K562 (cell line): ENCODE results near the gene ATXN1. TPM values are rescaled to one million over a fixed set of nuclear protein-coding genes. Genes with fewer than 3 reads are reported as not detected.

Experiments
- ATAC-seq: fragments of 200-7000 bp; cut with Tn5 transposase; 3 replicates; pipeline ENCODE4 v1.9.1; 2020; ENCODE audit warnings: moderate library complexity
- BruUV-seq: library from RNA; stranded (reverse); fragments of 400-500 nt; replicated peaks from 2 replicates; lab custom pipeline; 2021; lab: Mats Ljungman, UMichigan
- CTCF ChIA-PET: fragments of 300-600 bp; formaldehyde crosslinking; extraction: SDS; loops from one replicate; lab custom pipeline; 2021; ENCODE audit warnings: low intra/inter-chr PET ratio; lab: Yijun Ruan, JAX
- POLR2A ChIA-PET: fragments of 300-600, 350-650 bp; sonication (Branson Sonifier 250); formaldehyde crosslinking; extraction: SDS; loops from one replicate; lab custom pipeline; 2021; ENCODE audit warnings: antibody characterized with exemption, inconsistent platforms; lab: Yijun Ruan, JAX
- DNase-seq, 4 experiments: peaks; one replicate each; pipeline versions ENCODE4 v3.0.0 to v3.0.0-alpha.2; 2011 to 2018; ENCODE audit warnings: low spot score in 3 of 4, mixed read lengths in 3 of 4; ENCODE audit errors: extremely low read depth in 1 of 4
- FAIRE-seq: peaks from 2 replicates; lab custom pipeline; 2011; peaks lifted over from hg19 to GRCh38; lab: Jason Lieb, UNC
- H2AFZ ChIP-seq: 2 replicates; pipeline ENCODE4 v1.6.0; 2011; ENCODE audit warnings: low read depth, low read length, control low read depth, inconsistent platforms
- H3K27ac ChIP-seq: fragments of 200-600 bp; 3 replicates; pipeline ENCODE4 v1.8.0; 2011; ENCODE audit warnings: low read depth, mild to moderate bottlenecking, control low read depth, inconsistent platforms, low read length, moderate library complexity, mixed read lengths; ENCODE audit errors: extremely low read depth
- H3K27me3 ChIP-seq, 2 experiments: fragments of 300-600 bp in 1 of 2; 2 replicates in 1 of 2; 3 replicates in 1 of 2; pipeline versions ENCODE4 v1.6.0 to v1.8.0; 2011; ENCODE audit warnings: inconsistent platforms in 2 of 2, low read length in 2 of 2, mild to moderate bottlenecking in 1 of 2, mixed read lengths in 1 of 2, moderate library complexity in 1 of 2; ENCODE audit not compliant: control insufficient read depth in 2 of 2, insufficient read depth in 2 of 2
- H3K36me3 ChIP-seq: fragments of 300-600 bp; 3 replicates; pipeline ENCODE4 v1.8.0; 2011; ENCODE audit warnings: mild to moderate bottlenecking, low read length, inconsistent platforms; ENCODE audit not compliant: control insufficient read depth, insufficient read depth
- H3K4me1 ChIP-seq, 2 experiments: fragments of 200-600 bp in 1 of 2; replicated peaks in 1 of 2; 2 replicates in 1 of 2; 3 replicates in 1 of 2; pipeline versions ENCODE4 v1.5.1 to v1.8.0; 2011; ENCODE audit warnings: inconsistent platforms in 2 of 2, low read length in 2 of 2, mild to moderate bottlenecking in 1 of 2, mixed read lengths in 1 of 2, moderate library complexity in 1 of 2; ENCODE audit not compliant: control insufficient read depth in 2 of 2, insufficient read depth in 2 of 2
- H3K4me2 ChIP-seq: 2 replicates; pipeline ENCODE4 v1.6.1; 2011; ENCODE audit warnings: low read length, control low read depth, inconsistent platforms, mixed read lengths; ENCODE audit not compliant: insufficient read depth
- H3K4me3 ChIP-seq: fragments of 200-600 bp; sonication (generic), shearing (Covaris generic); 2 replicates; pipeline ENCODE4 v1.5.1; 2016; ENCODE audit warnings: control low read depth, inconsistent platforms
- H3K79me2 ChIP-seq: fragments of 200-600 bp; 3 replicates; pipeline ENCODE4 v1.8.0; 2011; ENCODE audit warnings: low read length, inconsistent platforms; ENCODE audit not compliant: control insufficient read depth, insufficient read depth
- H3K9ac ChIP-seq, 2 experiments: 2 replicates each; pipeline versions ENCODE4 v1.6.0 to v1.6.1; 2011; ENCODE audit warnings: low read depth in 2 of 2, low read length in 2 of 2, control low read depth in 1 of 2, inconsistent platforms in 1 of 2, mild to moderate bottlenecking in 1 of 2, mixed read lengths in 1 of 2; ENCODE audit not compliant: insufficient read depth in 1 of 2
- H3K9me1 ChIP-seq: one replicate; pipeline ENCODE4 v1.6.0; 2011; ENCODE audit warnings: inconsistent platforms, mild to moderate bottlenecking, low read length, moderate library complexity; ENCODE audit not compliant: control insufficient read depth, insufficient read depth
- H3K9me3 ChIP-seq: replicated peaks from 2 replicates; pipeline ENCODE4 v1.5.1; 2011; ENCODE audit warnings: low read depth, low read length, inconsistent platforms; ENCODE audit not compliant: control insufficient read depth, insufficient read depth
- H4K20me1 ChIP-seq: replicated peaks from 2 replicates; pipeline ENCODE4 v1.6.1; 2011; ENCODE audit warnings: low read length, inconsistent platforms, mixed read lengths; ENCODE audit not compliant: control insufficient read depth, insufficient read depth
- BCOR ChIP-seq: fragments of 450-650 bp; IDR thresholded peaks from 2 replicates; pipeline ENCODE4 v1.6.1; 2016
- GTF2E2 ChIP-seq: fragments of 200-800 bp; sonication (Bioruptor generic); IDR thresholded peaks from 2 replicates; pipeline ENCODE4 v1.6.1; 2016; ENCODE audit warnings: missing genetic modification characterization, missing compliant biosample characterization
- KAT7 ChIP-seq: sonication (generic); formaldehyde crosslinking; IDR thresholded peaks from 2 replicates; pipeline ENCODE4 v1.8.0; 2022; ENCODE audit warnings: missing genetic modification reagents, mild to moderate bottlenecking, borderline replicate concordance
- MTA1 ChIP-seq: fragments of 450-650 bp; IDR thresholded peaks from 2 replicates; pipeline ENCODE4 v1.6.1; 2017; ENCODE audit warnings: borderline replicate concordance
- NELFE ChIP-seq: IDR thresholded peaks from 2 replicates; pipeline ENCODE4 v1.6.1; 2011; ENCODE audit warnings: mild to moderate bottlenecking; ENCODE audit not compliant: insufficient read depth, insufficient read length
- SAFB ChIP-seq: fragments of 200-400 bp; formaldehyde crosslinking; IDR thresholded peaks from 2 replicates; pipeline ENCODE4 v1.6.1; 2017; ENCODE audit warnings: low read depth, low read length, borderline replicate concordance
- ZBTB1 ChIP-seq: sonication (generic); formaldehyde crosslinking; IDR thresholded peaks from 2 replicates; pipeline ENCODE4 v1.8.1; 2023; ENCODE audit warnings: missing genetic modification reagents, low read depth, mild to moderate bottlenecking, borderline replicate concordance
- ZNF24 ChIP-seq: fragments of 450-650 bp; IDR thresholded peaks from 2 replicates; pipeline ENCODE4 v1.6.1; 2016
- ZNF583 ChIP-seq: fragments of 250-450 bp; sonication (Bioruptor Pico); IDR thresholded peaks from 2 replicates; pipeline ENCODE4 v1.4.0; 2020
- ZNF696 ChIP-seq: fragments of 250-450 bp; sonication (Bioruptor Pico); conservative IDR thresholded peaks from 2 replicates; pipeline ENCODE4 v1.4.0; 2020; ENCODE audit warnings: mild to moderate bottlenecking, moderate library complexity
- WGBS: fragments of 100-300 bp; shearing (Covaris generic); methylation state at CpG from one replicate; pipeline ENCODE4 v1.1.6; 2016; ENCODE audit warnings: low coverage, mixed read lengths; ENCODE audit not compliant: insufficient coverage; ENCODE audit errors: missing lambda C conversion rate; 5-methylcytosine and 5-hydroxymethylcytosine counted together
- in situ Hi-C: fragments of 300-500 bp; cut with MboI; formaldehyde crosslinking; loops from 4 replicates; pipeline ENCODE4 v1.15.0; 2018; ENCODE audit warnings: inconsistent platforms, mixed read lengths
- intact Hi-C: fragments of 100-400 bp; cut with micrococcal nuclease; formaldehyde crosslinking; loops from 2 replicates; pipeline ENCODE4 v1.14.2; 2022
- polyA plus RNA-seq, 8 experiments: library from polyadenylated mRNA; depleted of rRNA in 4 of 8; stranded (reverse) in 5 of 8; unstranded in 3 of 8; fragments of >200 nt; fragmentation: Nextera tagmentation in 2 of 8; fragmentation: Illumina TruSeq in 1 of 8; extraction: Ambion mirVana in 2 of 8; extraction: Trizol in 1 of 8; gene quantifications; 2 replicates each; pipeline versions ENCODE4 v1.2.1 to v1.2.3, GENCODE V29; 2011 to 2014; ENCODE audit warnings: inconsistent platforms in 1 of 8, missing spikeins in 1 of 8
- total RNA-seq, 7 experiments: library from RNA; depleted of rRNA in 6 of 7; stranded (reverse); fragments of >200 nt in 6 of 7; fragmentation: Illumina TruSeq in 2 of 7; extraction: Trizol in 2 of 7; gene quantifications; 2 replicates each; pipeline versions ENCODE4 v1.2.1 to v1.2.3, GENCODE V29; 2011 to 2021; ENCODE audit warnings: low replicate concordance in 1 of 7
- TF ChIP-seq, protein P1 (sequence below), 2 experiments: fragments of 450-650 bp in 1 of 2; IDR thresholded peaks; 2 replicates each; pipeline ENCODE4 v1.6.1; 2011 to 2017; ENCODE audit warnings: low read depth in 2 of 2, antibody characterized with exemption in 1 of 2, borderline replicate concordance in 1 of 2, low read length in 1 of 2, mild to moderate bottlenecking in 1 of 2, mixed read lengths in 1 of 2; ENCODE audit not compliant: control insufficient read depth in 1 of 2
- TF ChIP-seq, protein P2 (sequence below), 2 experiments: fragments of 450-650 bp; IDR thresholded peaks; 2 replicates each; pipeline ENCODE4 v1.6.1; 2016; ENCODE audit warnings: mild to moderate bottlenecking in 2 of 2, borderline replicate concordance in 1 of 2, low read depth in 1 of 2, moderate library complexity in 1 of 2

The ATXN1 gene
- total and polyA plus RNA-seq, 9 of the 15 experiments (the other 6 are each of a cell fraction or from before 2014, with no cell fraction given) = under 0.01 to 1.2 (median 0.58) TPM

GRCh38 chr6:16326531-16326930, 434.7 kb downstream of the ATXN1 start:
- no TSS peak for BruUV-seq
- intact Hi-C loops (no loop called here), in situ Hi-C loops (no loop called here)
- no peak overlapping the region for H2AFZ ChIP-seq
- no peaks in the 10 kb centered on the region for H3K36me3 ChIP-seq
- ATAC-seq (no peak), FAIRE-seq (no peak), DNase-seq (no peak)
- no peaks in the 10 kb centered on the region; a peak in 1 of 5 replicates for H3K27me3 ChIP-seq
- ChIA-PET CTCF (interaction anchor here (0.6 kb wide), 1 partner anchor 113 kb away, joined by 7 read pairs; no protein-coding TSS in a partner anchor), POLR2A (no interaction called here)
- no peaks in the 10 kb centered on the region for H3K9me3 ChIP-seq
- H3K9me1 ChIP-seq = no peaks in the 10 kb centered on the region
- H3K4me1 ChIP-seq = peaks cover 16 to 24% of the 10 kb centered on the region in 2 experiments
- H4K20me1 ChIP-seq = no peaks in the 10 kb centered on the region
- H3K27ac ChIP-seq = no peak overlapping the region
- no peak overlapping the region for H3K4me3 ChIP-seq
- no peak overlapping the region for H3K9ac ChIP-seq
- H3K79me2 ChIP-seq = no peaks in the 10 kb centered on the region
- 83% methylated on average over 16 of the region's 22 CpGs for WGBS
- H3K4me2 ChIP-seq = no peak overlapping the region
- TF ChIP-seq, protein P1, sequence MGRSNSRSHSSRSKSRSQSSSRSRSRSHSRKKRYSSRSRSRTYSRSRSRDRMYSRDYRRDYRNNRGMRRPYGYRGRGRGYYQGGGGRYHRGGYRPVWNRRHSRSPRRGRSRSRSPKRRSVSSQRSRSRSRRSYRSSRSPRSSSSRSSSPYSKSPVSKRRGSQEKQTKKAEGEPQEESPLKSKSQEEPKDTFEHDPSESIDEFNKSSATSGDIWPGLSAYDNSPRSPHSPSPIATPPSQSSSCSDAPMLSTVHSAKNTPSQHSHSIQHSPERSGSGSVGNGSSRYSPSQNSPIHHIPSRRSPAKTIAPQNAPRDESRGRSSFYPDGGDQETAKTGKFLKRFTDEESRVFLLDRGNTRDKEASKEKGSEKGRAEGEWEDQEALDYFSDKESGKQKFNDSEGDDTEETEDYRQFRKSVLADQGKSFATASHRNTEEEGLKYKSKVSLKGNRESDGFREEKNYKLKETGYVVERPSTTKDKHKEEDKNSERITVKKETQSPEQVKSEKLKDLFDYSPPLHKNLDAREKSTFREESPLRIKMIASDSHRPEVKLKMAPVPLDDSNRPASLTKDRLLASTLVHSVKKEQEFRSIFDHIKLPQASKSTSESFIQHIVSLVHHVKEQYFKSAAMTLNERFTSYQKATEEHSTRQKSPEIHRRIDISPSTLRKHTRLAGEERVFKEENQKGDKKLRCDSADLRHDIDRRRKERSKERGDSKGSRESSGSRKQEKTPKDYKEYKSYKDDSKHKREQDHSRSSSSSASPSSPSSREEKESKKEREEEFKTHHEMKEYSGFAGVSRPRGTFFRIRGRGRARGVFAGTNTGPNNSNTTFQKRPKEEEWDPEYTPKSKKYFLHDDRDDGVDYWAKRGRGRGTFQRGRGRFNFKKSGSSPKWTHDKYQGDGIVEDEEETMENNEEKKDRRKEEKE (IDR thresholded peaks at IDR 0.05; ENCODE audit: borderline replicate concordance in 1 of 2, control insufficient read depth in 1 of 2, low read depth in 2 of 2, low read length in 1 of 2) = no peak
- no peak for TF ChIP-seq ZNF696 (CRISPR knock-in tag)
- no peak for TF ChIP-seq ZBTB1 (CRISPR knock-in tag)
- TF ChIP-seq ZNF583 = no peak
- no peak for TF ChIP-seq GTF2E2 (tag)
- TF ChIP-seq NELFE = no peak
- TF ChIP-seq, protein P2, sequence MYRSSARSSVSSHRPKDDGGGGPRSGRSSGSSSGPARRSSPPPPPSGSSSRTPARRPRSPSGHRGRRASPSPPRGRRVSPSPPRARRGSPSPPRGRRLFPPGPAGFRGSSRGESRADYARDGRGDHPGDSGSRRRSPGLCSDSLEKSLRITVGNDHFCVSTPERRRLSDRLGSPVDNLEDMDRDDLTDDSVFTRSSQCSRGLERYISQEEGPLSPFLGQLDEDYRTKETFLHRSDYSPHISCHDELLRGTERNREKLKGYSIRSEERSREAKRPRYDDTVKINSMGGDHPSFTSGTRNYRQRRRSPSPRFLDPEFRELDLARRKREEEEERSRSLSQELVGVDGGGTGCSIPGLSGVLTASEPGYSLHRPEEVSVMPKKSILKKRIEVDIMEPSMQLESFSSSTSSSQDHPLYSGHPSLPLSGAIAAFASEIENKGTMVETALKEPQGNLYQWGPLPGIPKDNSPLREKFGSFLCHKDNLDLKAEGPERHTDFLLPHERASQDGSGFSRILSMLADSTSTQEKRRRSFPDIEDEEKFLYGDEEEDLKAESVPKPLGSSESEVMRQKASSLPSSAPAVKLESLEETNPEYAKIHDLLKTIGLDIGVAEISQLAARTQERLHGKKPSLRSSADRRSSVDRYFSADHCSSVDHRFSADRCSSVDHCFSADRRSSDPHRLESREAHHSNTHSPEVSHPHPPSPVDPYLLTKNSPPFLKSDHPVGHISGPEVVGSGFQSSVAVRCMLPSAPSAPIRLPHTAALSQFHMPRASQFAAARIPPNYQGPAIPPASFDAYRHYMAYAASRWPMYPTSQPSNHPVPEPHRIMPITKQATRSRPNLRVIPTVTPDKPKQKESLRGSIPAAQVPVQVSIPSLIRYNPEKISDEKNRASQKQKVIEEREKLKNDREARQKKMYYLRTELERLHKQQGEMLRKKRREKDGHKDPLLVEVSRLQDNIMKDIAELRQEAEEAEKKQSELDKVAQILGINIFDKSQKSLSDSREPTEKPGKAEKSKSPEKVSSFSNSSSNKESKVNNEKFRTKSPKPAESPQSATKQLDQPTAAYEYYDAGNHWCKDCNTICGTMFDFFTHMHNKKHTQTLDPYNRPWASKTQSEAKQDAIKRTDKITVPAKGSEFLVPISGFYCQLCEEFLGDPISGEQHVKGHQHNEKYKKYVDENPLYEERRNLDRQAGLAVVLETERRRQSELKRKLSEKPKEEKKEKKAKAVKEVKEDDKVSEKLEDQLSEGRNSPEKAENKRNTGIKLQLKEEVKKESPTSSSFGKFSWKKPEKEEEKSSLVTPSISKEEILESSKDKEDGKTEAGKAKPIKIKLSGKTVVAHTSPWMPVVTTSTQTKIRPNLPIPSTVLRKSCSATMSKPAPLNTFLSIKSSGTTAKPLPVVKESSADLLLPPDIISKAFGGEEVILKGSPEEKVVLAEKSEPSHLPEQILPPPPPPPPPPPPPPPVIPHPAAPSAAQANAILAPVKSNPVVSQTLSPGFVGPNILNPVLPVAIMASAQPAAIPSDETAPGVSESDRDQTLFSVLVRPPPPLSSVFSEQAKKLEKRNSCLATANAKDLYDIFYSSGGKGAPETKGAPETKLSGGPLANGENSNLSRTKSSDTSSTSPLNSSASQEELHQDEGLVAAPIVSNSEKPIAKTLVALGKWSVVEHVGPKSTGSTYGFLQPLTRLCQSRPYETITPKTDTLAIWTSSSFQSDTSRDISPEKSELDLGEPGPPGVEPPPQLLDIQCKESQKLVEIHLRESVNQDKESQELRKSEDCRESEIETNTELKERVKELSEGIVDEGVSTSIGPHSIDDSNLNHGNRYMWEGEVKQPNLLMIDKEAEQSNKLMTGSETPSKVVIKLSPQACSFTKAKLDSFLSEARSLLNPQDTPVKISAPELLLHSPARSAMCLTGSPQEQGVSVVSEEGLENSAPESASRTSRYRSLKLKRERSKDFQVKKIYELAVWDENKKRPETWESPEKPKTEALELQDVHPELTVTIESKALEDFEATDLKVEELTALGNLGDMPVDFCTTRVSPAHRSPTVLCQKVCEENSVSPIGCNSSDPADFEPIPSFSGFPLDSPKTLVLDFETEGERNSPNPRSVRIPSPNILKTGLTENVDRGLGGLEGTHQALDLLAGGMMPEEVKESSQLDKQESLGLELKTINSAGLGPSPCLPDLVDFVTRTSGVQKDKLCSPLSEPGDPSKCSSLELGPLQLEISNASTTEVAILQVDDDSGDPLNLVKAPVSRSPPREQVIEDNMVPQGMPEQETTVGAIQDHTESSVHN (IDR thresholded peaks at IDR 0.05; ENCODE audit: borderline replicate concordance in 1 of 2, low read depth in 1 of 2) = no peak
- no peak for TF ChIP-seq MTA1
- TF ChIP-seq SAFB = no peak
- no peak for TF ChIP-seq KAT7 (CRISPR knock-in tag)
- TF ChIP-seq BCOR = no peak
- TF ChIP-seq ZNF24 = no peak
